Glutamatergic neuron (in vitro differentiated cells): ENCODE data around the gene TGFB2. TPM values are rescaled to one million over a fixed set of nuclear protein-coding genes. Genes with fewer than 3 reads are reported as not detected.

Experiments
- DNase-seq: peaks from one replicate; pipeline ENCODE4 v3.0.0; 2022
- H3K27ac Mint-ChIP-seq: one replicate; pipeline ENCODE4 v1.8.0; 2020; ENCODE audit warnings: mild to moderate bottlenecking, mixed read lengths, inconsistent platforms; ENCODE audit not compliant: unreplicated experiment
- H3K27me3 Mint-ChIP-seq: one replicate; pipeline ENCODE4 v1.8.0; 2020; ENCODE audit warnings: mild to moderate bottlenecking, moderate library complexity, mixed read lengths, inconsistent platforms; ENCODE audit not compliant: unreplicated experiment
- H3K36me3 Mint-ChIP-seq: one replicate; pipeline ENCODE4 v1.8.0; 2020; ENCODE audit warnings: mild to moderate bottlenecking, mixed read lengths, inconsistent platforms; ENCODE audit not compliant: unreplicated experiment
- H3K4me1 Mint-ChIP-seq: one replicate; pipeline ENCODE4 v1.8.0; 2020; ENCODE audit warnings: mild to moderate bottlenecking, low read depth, mixed read lengths, inconsistent platforms; ENCODE audit not compliant: unreplicated experiment
- H3K4me3 Mint-ChIP-seq: one replicate; pipeline ENCODE4 v1.8.0; 2020; ENCODE audit warnings: mild to moderate bottlenecking, mixed read lengths, inconsistent platforms; ENCODE audit not compliant: unreplicated experiment
- H3K9me3 Mint-ChIP-seq: one replicate; pipeline ENCODE4 v1.8.0; 2020; ENCODE audit warnings: mild to moderate bottlenecking, moderate library complexity, mixed read lengths, inconsistent platforms; ENCODE audit not compliant: unreplicated experiment
- CTCF ChIP-seq: fragments of 200-600 bp; sonication (generic); IDR thresholded peaks from one replicate; pipeline ENCODE4 v1.5.0; 2021; ENCODE audit not compliant: partially characterized antibody, unreplicated experiment
- total RNA-seq: library from RNA; stranded (reverse); fragmentation: NEBNext Ultra II Directional; extraction: Animal tissue kit (Norgen Biotek cat#: 25700); gene quantifications from one replicate; pipeline ENCODE4 v1.2.1, GENCODE V29; 2021; ENCODE audit not compliant: unreplicated experiment

Gene TGFB2
- total RNA-seq, 1 donor from 2014 or later, result 2.0 TPM

GRCh38 chr1:218322762-218323161 is 22.4 kb upstream of the TGFB2 start:
- Mint-ChIP-seq H3K27ac (no peak overlapping the region), H3K36me3 (no peaks in the 10 kb centered on the region)
- TF ChIP-seq CTCF, result no peak

GRCh38 chr1:218323568-218324225 is 21.4 kb upstream of the TGFB2 start:
- Mint-ChIP-seq H3K36me3 (no peaks in the 10 kb centered on the region), H3K4me1 (peaks cover 4% of the 10 kb centered on the region), H3K4me3 (no peak overlapping the region), H3K27ac (no peak overlapping the region), H3K9me3 (no peaks in the 10 kb centered on the region), H3K27me3 (no peaks in the 10 kb centered on the region)
- no peak for DNase-seq
- no peak for TF ChIP-seq CTCF

More at GRCh38 chr1:218322762-218323161, 22.4 kb upstream of the TGFB2 start:
- DNase-seq, result no peak
- H3K9me3 Mint-ChIP-seq, result no peaks in the 10 kb centered on the region
- no peaks in the 10 kb centered on the region for H3K27me3 Mint-ChIP-seq
- peaks cover 4% of the 10 kb centered on the region for H3K4me1 Mint-ChIP-seq
- H3K4me3 Mint-ChIP-seq, result no peak overlapping the region

- Mint-ChIP-seq H3K4me3 (no peak overlapping the region), H3K4me1 (peaks cover 4% of the 10 kb centered on the region), H3K9me3 (no peaks in the 10 kb centered on the region), H3K27me3 (no peaks in the 10 kb centered on the region), H3K27ac (no peak overlapping the region), H3K36me3 (no peaks in the 10 kb centered on the region)
- no peak for TF ChIP-seq CTCF
- no peak for DNase-seq
Measured at GRCh38 chr1:218324226-218324580, 20.9 kb upstream of the TGFB2 start.

GRCh38 chr1:218328769-218329168 is 16.4 kb upstream of the TGFB2 start:
- no peak overlapping the region for H3K27ac Mint-ChIP-seq
- no peaks in the 10 kb centered on the region for H3K27me3 Mint-ChIP-seq
- no peaks in the 10 kb centered on the region for H3K36me3 Mint-ChIP-seq

More at GRCh38 chr1:218328769-218329168, 16.4 kb upstream of the TGFB2 start:
- Mint-ChIP-seq H3K4me1 (peaks cover 4% of the 10 kb centered on the region), H3K9me3 (no peaks in the 10 kb centered on the region), H3K4me3 (no peak overlapping the region)
- no peak for TF ChIP-seq CTCF
- DNase-seq, result no peak
